ENCODE results near the gene DIRAS1.
"Not testable (repeated sequence)": the region's sequence is repeated elsewhere in the genome, so short reads cannot be mapped to it uniquely, and the experiment has no call there.

DIRAS1 gene

GRCh38 chr19:2716275-2716650 lies 4.9 kb downstream of the DIRAS1 start:
- DNase-seq (ENCODE audit: extremely low spot score): no peak
- TF ChIP-seq NFRKB (IDR thresholded peaks at IDR 0.05): no peak
- POLR2A ChIA-PET: no interaction called here
- CTCF ChIA-PET: no interaction called here

DNA sequence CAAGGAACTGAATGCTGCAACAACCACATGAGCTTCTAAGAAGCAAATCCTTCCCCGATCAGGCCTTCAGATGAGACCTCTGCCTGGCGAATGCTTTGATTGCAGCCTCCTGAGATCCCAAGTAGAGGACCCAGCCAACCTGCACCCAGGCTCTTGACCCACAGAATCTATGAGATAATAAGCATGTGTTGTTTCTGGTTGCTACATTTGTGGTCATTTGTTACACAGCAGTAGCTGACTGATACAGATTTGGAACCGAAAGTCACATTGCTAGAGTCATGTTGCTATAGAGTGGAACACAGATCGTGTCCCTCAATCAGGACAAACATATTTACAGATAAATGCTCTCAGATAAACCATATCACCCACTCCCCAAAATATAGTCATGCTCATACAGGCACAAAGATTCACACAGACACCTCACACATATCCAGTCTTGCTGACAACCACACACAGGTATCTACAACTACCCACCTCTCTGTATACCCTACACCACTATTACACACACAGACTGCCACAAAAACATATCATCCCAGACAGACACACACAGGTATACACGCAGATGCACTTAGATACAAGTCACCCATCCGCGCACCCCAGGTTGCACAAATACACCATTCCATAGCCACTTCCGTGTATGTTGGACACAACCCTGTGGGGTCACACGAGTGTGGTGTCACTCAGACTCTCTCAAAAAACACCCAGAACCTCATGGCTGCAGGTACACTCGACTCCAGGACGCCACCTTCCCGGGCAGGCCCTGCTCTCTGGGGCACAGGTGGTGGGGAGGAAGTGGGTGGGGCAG lies 5.5 kb downstream of the DIRAS1 start:
- POLR2A ChIA-PET: interaction anchor here (1.0 kb wide), 1 partner anchor 12 kb away, joined by 3 read pairs; no protein-coding TSS in a partner anchor
- TF ChIP-seq BHLHE40 (IDR thresholded peaks at IDR 0.05; ENCODE audit: borderline replicate concordance) (no peak), CTBP1 (IDR thresholded peaks at IDR 0.05; ENCODE audit: borderline replicate concordance) (no peak), HDGF (IDR thresholded peaks at IDR 0.05; ENCODE audit: borderline replicate concordance) (no peak), SP1 (IDR thresholded peaks at IDR 0.05) (no peak), ZNF384 (IDR thresholded peaks at IDR 0.05) (no peak), LEF1 (IDR thresholded peaks at IDR 0.05; ENCODE audit: borderline replicate concordance) (no peak)
- CTCF ChIA-PET: no interaction called here
- no peak for DNase-seq (ENCODE audit: extremely low spot score)

DNA sequence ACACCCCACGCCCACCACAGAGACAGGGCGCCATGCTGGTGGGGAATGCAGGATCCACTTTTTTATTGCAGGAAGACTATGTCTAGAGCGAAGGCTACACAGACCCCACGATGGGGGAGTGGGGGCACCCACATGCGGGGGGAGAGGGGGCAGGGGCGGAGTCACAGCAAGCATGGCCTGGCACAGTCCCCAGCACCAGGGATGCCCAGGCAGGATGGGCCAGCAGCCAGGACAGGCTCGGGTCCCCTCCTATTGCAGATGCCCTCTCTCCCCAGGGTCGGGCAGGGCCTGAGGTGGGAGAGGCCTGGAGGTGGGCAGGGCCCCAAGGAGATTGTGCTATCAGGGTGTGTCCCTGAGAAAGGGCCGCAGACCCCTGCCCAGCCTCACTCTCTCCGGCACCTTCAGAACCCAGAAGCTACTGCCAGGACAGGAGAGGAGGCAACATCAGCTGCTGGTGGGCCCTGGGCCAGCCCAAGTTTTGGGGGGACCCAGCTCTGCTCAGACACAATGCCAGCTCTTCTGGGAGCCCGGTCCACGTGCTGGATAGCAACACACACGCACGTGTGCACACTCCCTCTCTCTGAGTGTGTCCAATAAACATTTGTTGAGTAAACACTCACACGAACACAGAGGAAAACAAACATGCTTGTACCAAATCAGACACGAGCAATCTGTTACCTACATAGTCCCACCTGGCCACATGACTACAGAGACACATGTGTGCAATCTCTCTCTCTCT lies 6.5 kb downstream of the DIRAS1 start:
- CTCF ChIA-PET: no interaction called here
- TF ChIP-seq FOXM1 (IDR thresholded peaks at IDR 0.05; ENCODE audit: borderline replicate concordance) (no peak), L3MBTL2 (conservative IDR thresholded peaks at IDR 0.05) (no peak), SUZ12 (IDR thresholded peaks at IDR 0.05) (no peak), NFRKB (IDR thresholded peaks at IDR 0.05) (no peak), CTBP1 (IDR thresholded peaks at IDR 0.05; ENCODE audit: borderline replicate concordance) (no peak), FOXK2 (IDR thresholded peaks at IDR 0.05) (no peak), TARDBP (IDR thresholded peaks at IDR 0.05) (no peak), FOXA1 (IDR thresholded peaks at IDR 0.05) (no peak), ELF4 (IDR thresholded peaks at IDR 0.05) (no peak), SP1 (IDR thresholded peaks at IDR 0.05) (no peak), ZNF384 (IDR thresholded peaks at IDR 0.05) (no peak)
- TF ChIP-seq, protein P1, sequence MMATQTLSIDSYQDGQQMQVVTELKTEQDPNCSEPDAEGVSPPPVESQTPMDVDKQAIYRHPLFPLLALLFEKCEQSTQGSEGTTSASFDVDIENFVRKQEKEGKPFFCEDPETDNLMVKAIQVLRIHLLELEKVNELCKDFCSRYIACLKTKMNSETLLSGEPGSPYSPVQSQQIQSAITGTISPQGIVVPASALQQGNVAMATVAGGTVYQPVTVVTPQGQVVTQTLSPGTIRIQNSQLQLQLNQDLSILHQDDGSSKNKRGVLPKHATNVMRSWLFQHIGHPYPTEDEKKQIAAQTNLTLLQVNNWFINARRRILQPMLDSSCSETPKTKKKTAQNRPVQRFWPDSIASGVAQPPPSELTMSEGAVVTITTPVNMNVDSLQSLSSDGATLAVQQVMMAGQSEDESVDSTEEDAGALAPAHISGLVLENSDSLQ (IDR thresholded peaks at IDR 0.05): no peak
- POLR2A ChIA-PET: interaction anchor here (1.0 kb wide), 1 partner anchor 13 kb away, joined by 3 read pairs; no protein-coding TSS in a partner anchor
- DNase-seq (ENCODE audit: extremely low spot score): no peak

DNA sequence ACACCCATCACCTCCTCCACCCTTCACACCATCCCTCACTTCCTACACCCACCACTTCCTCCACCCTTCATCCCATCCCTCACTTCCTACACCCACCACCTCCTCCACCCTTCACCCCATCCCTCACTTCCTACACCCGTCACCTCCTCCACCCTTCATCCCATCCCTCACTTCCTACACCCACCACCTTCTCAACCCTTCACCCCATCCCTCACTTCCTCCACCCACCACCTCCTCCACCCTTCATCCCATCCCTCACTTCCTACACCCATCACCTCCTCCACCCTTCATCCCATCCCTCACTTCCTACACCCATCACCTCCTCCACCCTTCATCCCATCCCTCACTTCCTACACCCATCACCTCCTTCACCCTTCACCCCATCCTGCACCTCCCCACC lies 7.1 kb downstream of the DIRAS1 start:
- CTCF ChIA-PET; DNase-seq (ENCODE audit: extremely low spot score); POLR2A ChIA-PET: not testable (repeated sequence)

GRCh38 chr19:2713170-2713569 lies 8.0 kb downstream of the DIRAS1 start:
- DNase-seq (ENCODE audit: extremely low spot score); CTCF ChIA-PET; POLR2A ChIA-PET: not testable (repeated sequence)

- no peak for DNase-seq (ENCODE audit: extremely low spot score)
- ChIA-PET CTCF (no interaction called here), POLR2A (no interaction called here)
- TF ChIP-seq ARNT (IDR thresholded peaks at IDR 0.05) (no peak), FOXK2 (IDR thresholded peaks at IDR 0.05) (no peak), HDGF (IDR thresholded peaks at IDR 0.05; ENCODE audit: borderline replicate concordance) (no peak), ELF4 (IDR thresholded peaks at IDR 0.05) (no peak), FOXA1 (IDR thresholded peaks at IDR 0.05) (no peak), CTBP1 (IDR thresholded peaks at IDR 0.05; ENCODE audit: borderline replicate concordance) (no peak), TARDBP (IDR thresholded peaks at IDR 0.05) (no peak), BHLHE40 (IDR thresholded peaks at IDR 0.05; ENCODE audit: borderline replicate concordance) (no peak), NFRKB (IDR thresholded peaks at IDR 0.05) (no peak), SUZ12 (IDR thresholded peaks at IDR 0.05) (no peak), SP1 (IDR thresholded peaks at IDR 0.05) (no peak), L3MBTL2 (conservative IDR thresholded peaks at IDR 0.05) (no peak), FOXM1 (IDR thresholded peaks at IDR 0.05; ENCODE audit: borderline replicate concordance) (no peak), ZNF384 (IDR thresholded peaks at IDR 0.05) (no peak), LEF1 (IDR thresholded peaks at IDR 0.05; ENCODE audit: borderline replicate concordance) (no peak)
- TF ChIP-seq, protein P1 (IDR thresholded peaks at IDR 0.05): no peak
Measured at GRCh38 chr19:2711875-2712205, 9.3 kb downstream of the DIRAS1 start.

- ChIA-PET POLR2A (interaction anchor here (0.7 kb wide), 1 partner anchor 37 kb away, joined by 3 read pairs; no protein-coding TSS in a partner anchor), CTCF (no interaction called here)
- no peak for DNase-seq (ENCODE audit: extremely low spot score)
- TF ChIP-seq ZNF384 (IDR thresholded peaks at IDR 0.05) (no peak), SP1 (IDR thresholded peaks at IDR 0.05) (no peak), LEF1 (IDR thresholded peaks at IDR 0.05; ENCODE audit: borderline replicate concordance) (no peak), FOXM1 (IDR thresholded peaks at IDR 0.05; ENCODE audit: borderline replicate concordance) (no peak), NFRKB (IDR thresholded peaks at IDR 0.05) (no peak), ARNT (IDR thresholded peaks at IDR 0.05) (no peak), SUZ12 (IDR thresholded peaks at IDR 0.05) (no peak), BHLHE40 (IDR thresholded peaks at IDR 0.05; ENCODE audit: borderline replicate concordance) (no peak), HDGF (IDR thresholded peaks at IDR 0.05; ENCODE audit: borderline replicate concordance) (no peak), TARDBP (IDR thresholded peaks at IDR 0.05) (no peak), L3MBTL2 (conservative IDR thresholded peaks at IDR 0.05) (no peak), FOXK2 (IDR thresholded peaks at IDR 0.05) (no peak), ELF4 (IDR thresholded peaks at IDR 0.05) (no peak)
- TF ChIP-seq, protein P1 (IDR thresholded peaks at IDR 0.05): no peak
Measured at GRCh38 chr19:2711172-2711874, 9.8 kb downstream of the DIRAS1 start.
